ENCODE measurements around the gene RAPGEF6. TPM values are rescaled to one million over a fixed set of nuclear protein-coding genes. Genes with fewer than 3 reads are reported as not detected.

RAPGEF6 gene
- total and polyA plus RNA-seq, 2 experiments from 2014 or later, result 9.5 to 20.3 TPM

- DNase-seq (ENCODE audit: low spot score), result no peak
- Mint-ChIP-seq H3K4me1 (no peaks in the 10 kb centered on the region), H3K36me3 (ENCODE audit: low read depth) (peaks cover 22% of the 10 kb centered on the region; the same call in 2 of the 3 replicates), H3K27me3 (ENCODE audit: insufficient read depth, low read depth, poor library complexity) (peaks cover 2% of the 10 kb centered on the region), H3K4me3 (no peak overlapping the region), H3K9me3 (no peaks in the 10 kb centered on the region), H3K27ac (no peak overlapping the region)
- Histone ChIP-seq H4K20me1 (replicated peaks; ENCODE audit: insufficient read depth) (no peaks in the 10 kb centered on the region), H3K36me3 (ENCODE audit: insufficient read depth) (0 out of 2 replicates have a peak, but pooled peaks cover 3% of the 10 kb centered on the region), H3K4me2 (no peak overlapping the region), H3F3A (replicated peaks; ENCODE audit: low read depth) (no peaks in the 10 kb centered on the region), H3K27me3 (ENCODE audit: insufficient read depth) (no peaks in the 10 kb centered on the region), H2AFZ (no peak overlapping the region), H3K79me2 (replicated peaks; ENCODE audit: insufficient read depth) (no peaks in the 10 kb centered on the region), H3K27ac (ENCODE audit: low read depth) (no peak overlapping the region), H3K4me1 (ENCODE audit: insufficient read depth) (no peaks in the 10 kb centered on the region), H3K9me2 (ENCODE audit: insufficient read depth) (no peaks in the 10 kb centered on the region), H3K4me3 (no peak overlapping the region)
- no peak for ATAC-seq
- TF ChIP-seq STAT1 (IDR thresholded peaks at IDR 0.05; ENCODE audit: unreplicated experiment), result no peak
- no peak for TF ChIP-seq EZH2phosphoT487 (IDR thresholded peaks at IDR 0.05; ENCODE audit: unreplicated experiment)
- TF ChIP-seq ZNF331 (CRISPR knock-in tag; IDR thresholded peaks at IDR 0.05; ENCODE audit: low read depth), result no peak
- no peak for TF ChIP-seq EZH2 (IDR thresholded peaks at IDR 0.05; ENCODE audit: low read depth, unreplicated experiment)
- no peak for TF ChIP-seq CTCF (conservative IDR thresholded peaks at IDR 0.05; ENCODE audit: low read depth in 2 of 2)
- no peak for TF ChIP-seq REST (IDR thresholded peaks at IDR 0.05; ENCODE audit: unreplicated experiment)
- TF ChIP-seq ZNF114 (CRISPR knock-in tag; IDR thresholded peaks at IDR 0.05), result no peak
- TF ChIP-seq ZNF462 (CRISPR knock-in tag; IDR thresholded peaks at IDR 0.05), result no peak
- TF ChIP-seq JUNB (IDR thresholded peaks at IDR 0.05; ENCODE audit: unreplicated experiment), result no peak
- no peak for TF ChIP-seq NANOG (IDR thresholded peaks at IDR 0.05; ENCODE audit: borderline replicate concordance)
- TF ChIP-seq POLR2AphosphoS5 (IDR thresholded peaks at IDR 0.05; ENCODE audit: low read depth), result no peak
- TF ChIP-seq ETS1 (IDR thresholded peaks at IDR 0.05), result no peak
- no peak for TF ChIP-seq CREB1 (CRISPR knock-in tag; IDR thresholded peaks at IDR 0.05; ENCODE audit: low read depth)
These were observed 240.9 kb downstream of the RAPGEF6 start for GRCh38 chr5:131394128-131394527.

Measured in GM23338 (cell line).